Activated effector memory CD4-positive, alpha-beta T cell treated with anti-CD3 and anti-CD28 coated beads, Interleukin-2, amount 50 U/mL, for 16 hours (primary cell): ENCODE measurements around the gene EZR.

Source experiments
- DNase-seq: peaks from one replicate; pipeline ENCODE4 v3.0.0-alpha.2; 2020

EZR gene

DNA sequence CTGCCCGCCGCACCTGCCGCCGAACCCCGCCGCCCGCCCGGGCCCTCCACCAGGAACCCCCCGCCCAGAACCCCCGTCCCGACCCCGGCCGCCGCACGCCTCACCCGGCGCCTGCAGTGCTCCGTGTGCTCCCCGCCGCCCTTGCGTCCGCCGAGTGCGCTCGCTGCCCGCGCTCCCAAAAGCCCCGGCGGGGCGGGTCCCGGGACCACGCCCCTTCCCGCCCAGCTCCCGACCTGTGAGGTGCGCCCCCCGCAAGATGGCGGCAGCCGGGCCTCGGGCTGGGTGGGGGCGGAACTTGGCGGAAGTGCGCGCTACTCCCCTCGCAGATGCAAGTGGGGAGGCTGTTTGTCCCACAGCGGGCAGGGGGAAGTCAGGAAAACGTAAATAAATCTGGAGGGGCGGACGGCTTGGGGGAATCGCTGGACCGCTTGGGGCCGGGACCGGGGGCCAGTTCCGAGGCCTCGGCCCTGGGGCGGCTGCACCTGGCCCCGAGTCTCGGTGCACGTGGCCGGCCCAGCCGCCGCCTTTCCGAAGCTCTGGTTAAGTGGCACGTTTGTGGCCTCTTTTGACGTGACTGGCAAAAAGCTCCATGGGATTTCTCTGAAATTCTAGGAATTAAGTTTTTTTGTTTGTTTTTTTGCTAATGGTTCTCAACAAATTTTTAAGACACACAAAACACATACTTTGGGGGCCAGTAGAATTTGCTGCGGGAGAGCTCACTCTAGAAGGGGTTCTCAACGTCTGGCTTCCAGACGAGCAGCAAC is at the start of gene EZR:
Gene EZR, minus strand, starts transcription at position 156 of the 764 bp plus-strand sequence. CDS start 1,275 bp downstream, outside the sequence.
- DNase-seq, result peak; percentile 94

DNA sequence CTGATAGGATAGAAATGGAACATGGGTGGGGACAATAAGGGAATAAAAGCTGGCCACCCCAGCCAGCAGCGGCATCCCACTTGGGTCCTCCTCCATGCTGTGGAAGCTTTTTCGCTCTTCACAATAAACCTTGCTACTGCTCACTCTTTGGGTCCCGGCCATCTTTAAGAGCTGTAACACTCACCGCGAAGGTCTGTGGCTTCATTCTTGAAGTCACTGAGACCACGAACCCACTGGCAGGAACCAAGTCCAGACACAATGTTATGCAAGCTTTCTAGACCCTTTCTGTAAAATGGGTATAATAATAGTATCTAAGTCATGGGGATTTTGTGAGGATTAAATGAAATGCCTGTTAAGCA is 48.9 kb upstream of the EZR start:
- DNase-seq, result no peak

DNA sequence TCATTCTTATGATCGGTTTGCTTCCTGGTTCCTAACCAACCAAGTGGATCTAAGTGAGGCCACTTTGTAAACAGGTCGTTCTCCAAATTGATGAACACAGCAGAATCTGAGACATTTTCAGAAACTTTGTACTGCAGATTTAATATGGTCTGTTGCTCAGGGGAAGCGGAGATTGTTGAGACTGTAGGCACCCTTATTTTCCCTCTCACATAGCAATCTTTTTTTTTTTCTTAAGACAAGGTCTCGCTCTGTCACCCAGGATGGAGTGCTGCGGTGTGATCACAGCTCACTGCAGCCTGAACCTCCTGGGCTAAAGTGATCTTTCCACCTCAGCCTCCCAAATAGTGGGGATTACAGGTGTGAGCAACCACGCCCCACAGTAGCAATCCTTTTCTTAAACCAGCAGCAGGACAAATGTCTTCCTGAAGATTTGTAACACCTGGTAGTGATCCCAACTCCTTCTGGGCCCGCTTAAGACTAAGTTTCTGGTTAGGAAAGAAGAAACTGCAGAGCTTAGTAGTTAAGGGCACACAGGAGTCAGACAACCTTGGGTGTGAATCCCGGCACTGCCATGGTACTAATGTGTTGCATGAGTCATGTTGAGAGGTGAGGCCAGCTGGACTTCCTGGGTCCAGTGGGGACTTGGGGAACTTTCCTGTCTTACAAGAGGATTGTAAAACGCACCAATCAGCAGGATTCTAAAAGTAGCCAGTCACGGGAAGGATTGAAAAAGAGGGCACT is 48.4 kb upstream of the EZR start:
- DNase-seq, result no peak

DNA sequence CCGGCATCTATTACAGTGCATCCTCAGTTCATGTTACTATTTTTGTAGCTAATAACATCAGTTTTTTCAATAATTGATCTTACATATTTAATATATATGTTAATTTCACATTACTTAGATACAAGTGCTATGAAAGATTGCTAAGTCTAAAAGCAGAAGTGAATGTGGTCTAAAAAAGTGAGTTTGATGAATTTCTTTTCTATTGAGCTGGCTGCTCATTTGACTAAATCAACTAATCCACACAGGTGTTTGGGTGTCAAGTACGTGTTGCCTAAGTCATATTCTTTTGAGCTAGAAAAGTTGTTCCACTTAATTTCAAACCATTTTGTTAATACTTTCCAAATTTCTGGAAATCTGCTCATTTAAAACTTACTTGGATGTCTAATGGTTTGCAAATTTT is 46.6 kb upstream of the EZR start:
- no peak for DNase-seq

DNA sequence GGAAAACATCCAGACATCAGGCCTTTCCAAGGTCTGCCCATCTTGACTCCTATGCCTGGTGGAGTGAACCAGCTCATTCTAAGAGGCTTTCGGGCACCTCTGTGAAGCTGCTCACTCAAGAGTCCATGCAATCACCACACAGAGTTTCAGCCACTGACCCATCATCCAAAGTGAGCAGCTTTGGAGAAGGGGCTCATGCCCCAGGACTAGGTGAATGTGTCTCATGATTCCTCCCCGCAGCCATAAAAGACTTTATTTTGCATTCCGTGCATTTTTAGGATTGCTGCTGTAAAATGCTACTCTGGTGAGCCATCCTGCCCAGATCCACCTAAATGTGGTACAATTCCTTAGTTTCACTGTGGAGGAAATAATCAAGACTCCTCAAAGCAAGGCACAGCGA is 44.5 kb upstream of the EZR start:
- DNase-seq, result no peak

DNA sequence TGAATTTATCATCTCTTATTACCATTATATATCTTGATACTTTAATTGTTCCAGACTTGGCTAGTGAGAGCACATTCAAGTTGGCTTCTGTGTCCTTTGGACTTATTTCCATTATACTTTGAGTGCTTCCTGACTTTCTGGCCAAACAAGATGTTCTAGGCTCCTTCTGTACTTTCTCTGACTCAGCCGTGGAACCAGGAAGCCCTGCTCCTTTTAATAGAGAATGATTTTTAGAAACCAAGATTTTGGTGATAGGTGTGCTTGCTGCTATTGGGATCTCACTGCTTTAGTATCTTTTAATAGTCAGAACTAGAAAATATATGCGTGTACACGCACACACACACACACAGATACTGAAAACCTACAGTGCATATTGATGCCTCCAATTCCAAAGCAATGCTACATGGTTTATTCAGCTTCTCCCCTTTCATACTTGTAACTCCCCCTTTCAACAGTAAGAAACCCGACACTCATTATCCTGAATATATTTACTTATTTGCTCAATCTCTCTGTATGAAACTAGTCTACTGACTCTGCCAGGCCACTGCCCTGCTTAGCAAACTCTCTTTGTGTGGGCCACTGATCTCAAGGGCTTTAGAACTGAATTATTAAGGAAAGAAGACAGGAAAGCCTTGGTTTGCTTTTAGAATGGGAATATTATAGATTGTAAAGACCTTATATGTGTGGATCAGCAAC is 42.7 kb upstream of the EZR start:
- DNase-seq, result no peak

DNA sequence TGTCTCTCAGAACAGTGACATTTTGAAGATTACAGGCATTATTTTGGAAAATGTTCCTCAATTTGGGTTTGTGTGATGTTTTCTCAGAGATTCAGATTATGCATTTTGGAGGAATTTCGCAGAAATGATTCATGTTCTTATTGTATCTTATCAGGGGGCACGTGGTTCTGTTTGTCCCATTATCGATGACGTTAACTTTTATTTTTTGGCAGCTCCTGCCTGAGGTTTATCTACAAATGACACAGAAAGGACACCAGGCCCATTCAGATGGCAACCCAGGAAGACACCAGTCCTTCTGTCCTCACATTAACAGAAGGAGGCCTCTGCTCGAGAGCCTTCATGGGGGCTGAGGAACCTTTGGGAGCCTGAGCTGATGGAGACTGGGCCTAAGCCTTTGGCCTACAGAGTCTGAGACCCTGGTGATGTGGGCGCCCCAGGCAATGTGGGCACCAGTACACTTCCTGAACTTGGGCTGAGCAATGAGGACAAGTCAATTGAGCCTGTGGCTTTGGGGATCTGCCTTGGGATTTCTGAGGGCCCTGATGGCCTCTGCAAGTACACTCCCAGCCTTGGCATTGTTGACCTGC is 41.2 kb upstream of the EZR start:
- no peak for DNase-seq

DNA sequence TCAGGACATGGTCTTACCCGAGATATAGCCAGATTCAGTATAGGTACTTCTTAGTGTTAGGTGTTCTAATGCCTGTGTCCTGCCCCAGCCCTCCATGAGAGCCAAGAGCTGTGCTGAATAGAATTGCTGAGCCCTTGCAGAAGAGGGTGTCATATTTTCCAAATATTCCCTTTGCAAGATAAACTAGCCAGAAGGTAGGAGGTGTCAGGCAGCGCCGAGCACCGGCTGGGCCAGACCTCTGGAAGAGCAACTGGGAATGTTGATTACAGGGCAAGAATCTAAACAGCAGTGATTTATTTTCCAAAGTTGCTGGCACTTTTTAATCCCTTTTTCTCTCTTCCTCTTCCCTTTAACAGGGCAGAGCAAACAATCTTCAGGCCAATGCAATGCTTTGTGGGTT is 37.1 kb upstream of the EZR start:
- DNase-seq, result no peak

DNA sequence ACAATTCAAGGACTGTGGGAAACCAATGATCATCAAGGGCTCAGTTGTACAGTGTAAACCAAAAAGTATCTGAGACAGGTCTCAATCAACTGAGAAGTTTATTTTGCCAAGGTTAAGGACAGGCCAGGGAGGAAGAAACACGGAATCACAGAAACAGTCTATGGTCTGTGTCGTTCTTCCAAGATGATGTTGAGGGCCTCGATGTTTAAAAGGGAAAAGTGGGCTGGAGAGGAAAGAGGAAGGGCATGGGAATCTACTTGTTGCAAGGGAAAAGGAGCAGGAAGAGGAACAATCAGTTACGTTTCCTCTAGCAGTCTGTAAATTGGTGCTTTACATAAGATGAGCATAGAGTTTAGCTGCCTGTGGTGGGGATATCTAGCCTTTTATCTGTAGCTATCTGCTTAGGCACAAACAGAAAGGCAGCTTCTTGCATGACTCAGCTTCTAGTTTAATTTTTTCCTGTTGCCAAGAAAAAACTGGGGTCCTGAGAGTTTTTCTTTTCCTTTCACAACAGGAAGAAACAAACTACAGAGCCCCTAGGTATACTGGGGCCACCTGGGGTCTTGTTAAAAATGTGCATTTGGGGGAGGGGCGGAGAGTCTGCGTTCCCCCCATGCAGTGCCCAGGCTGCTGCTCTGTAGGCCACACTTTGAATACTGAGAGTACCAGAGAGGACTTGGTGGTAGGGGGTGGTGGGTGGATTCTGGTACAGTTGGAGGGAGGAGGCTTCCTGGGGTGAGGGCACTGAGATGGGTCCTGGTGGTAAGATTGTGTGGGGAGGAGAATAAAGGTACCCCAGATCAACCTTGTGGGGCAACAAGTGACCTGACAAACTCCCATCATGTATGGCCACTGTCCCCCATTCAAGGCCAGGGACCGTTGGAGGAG is 35.3 kb upstream of the EZR start:
- DNase-seq, result peak; percentile 71

DNA sequence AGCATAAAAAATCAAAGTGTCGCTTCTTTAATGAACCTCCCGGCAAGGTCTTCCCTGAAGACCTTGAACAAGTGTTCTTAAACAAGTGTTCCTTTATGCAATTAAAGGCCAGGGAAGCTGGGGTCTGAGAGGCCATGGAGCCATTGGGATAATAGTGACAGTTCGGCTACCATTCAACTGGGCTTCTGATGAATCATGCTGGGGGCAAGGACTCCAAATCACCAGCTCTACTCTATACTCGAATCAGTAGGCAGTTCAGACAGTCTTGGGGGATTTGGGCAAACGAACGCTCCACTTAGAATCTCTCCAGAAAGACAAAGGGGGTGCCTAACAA is 34.7 kb upstream of the EZR start:
- DNase-seq, result no peak

DNA sequence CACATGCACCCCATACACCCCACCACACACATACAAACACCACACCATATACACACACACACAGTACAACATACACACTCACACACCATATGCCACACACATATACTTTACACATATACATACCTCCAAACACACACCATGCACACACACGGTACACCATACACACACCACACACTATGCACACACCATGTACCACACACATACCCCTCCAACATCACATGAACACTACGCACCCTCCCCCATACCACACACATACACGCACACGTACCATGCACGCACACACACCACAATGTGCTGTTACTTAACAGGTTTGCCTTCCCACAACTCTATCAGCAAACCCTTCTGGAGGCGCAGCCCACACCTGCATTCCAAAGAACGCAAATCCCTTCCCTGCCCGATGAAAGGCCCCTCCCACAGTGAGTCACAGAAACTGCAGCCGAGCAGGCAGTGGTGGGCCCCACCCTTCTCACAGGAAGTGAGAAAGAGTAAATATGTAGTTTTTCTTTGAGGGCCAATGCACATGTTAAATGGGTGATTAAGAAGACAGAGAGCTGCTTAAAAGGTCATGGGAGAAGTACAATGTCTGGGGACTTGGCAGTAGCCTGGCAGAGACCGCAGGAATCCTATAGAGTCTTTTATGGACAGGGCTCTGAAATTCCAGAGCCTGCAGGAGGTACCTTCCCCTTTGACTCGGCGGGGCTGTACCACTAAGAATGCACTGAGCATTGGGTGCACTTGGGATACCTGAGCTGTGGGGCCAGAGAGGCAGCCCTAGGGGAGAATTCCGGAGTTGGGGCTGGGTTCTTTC is 34.1 kb upstream of the EZR start:
- peak; percentile 94 for DNase-seq

DNA sequence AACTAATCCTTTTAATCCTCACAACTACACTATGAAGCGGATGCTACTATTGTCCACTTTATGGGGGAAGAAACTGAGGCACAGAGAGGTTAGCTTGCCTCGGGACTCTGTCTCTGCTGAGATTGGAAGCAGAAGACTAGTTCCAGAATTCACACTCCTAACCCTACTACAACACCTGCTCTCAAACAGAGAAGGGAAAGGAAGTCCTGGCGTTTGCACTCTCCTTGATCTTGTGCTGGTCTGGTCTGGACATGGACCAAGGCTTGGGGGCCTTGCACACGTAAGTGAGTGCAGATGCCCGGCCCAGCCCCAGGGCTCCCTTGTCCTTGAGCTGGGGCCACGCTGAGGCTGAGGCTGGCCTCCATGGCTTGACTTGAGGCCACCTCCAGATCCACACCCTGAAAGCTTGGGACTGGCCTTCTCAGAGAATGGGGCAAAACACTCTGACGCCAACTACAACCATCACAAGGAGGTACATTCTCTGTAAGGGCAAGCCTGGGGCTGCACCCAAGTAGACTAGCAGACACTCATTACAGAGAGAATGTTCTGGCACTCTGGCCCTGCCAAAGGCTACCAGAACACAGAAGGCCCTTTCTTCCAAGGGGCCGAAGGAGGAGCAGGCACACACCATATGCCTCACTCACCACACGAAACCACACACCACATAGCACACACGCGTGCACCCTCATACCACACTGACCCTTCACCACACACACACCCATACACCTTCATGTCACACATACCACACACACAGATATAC is 33.3 kb upstream of the EZR start:
- DNase-seq, result no peak

DNA sequence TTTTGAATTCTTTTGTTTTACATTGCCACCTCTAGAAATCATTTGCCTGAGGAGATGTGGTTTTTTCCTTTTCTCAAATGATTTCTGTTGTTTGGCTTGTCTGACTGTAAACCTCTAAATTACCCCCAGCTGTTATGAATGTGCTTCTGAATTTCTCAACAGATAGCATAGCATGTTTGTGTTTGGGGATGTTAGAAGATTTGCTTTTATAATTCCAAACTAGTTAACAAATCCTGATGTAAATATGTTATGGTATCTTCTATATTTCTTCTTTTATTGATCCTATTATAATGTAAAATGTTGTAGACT is 31.6 kb upstream of the EZR start:
- no peak for DNase-seq

DNA sequence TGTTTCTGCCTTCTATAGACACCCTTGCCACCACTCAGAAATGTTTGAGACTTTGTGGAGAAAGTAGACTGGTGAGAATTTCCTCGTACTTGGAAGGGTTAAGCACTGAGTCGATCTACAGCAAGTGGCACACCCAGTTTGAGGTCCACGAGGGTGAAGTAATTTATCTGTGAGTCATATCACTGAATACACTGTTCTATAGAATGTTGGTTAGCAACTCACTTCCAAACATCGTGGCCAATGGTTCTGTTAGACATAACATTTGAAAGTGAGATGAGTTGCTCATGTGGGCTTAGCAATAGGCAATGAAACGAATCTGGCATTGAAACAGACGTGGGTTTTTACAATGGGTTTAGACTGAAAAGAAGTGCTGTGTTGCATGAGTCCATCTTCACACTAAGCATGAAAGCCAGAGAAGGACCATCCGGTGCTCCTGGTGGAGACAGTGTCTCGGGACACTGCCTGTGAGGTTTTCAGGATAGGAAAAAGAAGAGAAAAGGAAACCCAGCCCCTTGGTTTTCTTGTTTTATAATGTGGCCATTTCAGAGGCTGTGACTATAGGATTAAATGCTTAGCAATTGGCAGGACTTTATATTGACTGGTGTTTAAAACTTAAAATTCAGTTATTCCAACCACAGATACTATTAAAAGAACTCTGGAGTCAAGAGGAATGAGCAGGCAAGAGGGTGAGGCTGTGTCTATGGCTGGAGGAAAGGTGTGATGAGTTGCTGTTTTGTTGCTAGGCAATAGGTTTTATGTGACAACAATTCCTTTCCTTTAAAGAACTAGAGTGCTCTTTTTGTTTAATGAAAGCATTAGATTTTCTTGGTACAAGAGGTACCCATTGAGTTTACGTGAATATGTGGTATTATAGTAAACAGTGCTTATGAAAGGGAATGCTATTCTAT is 31.0 kb upstream of the EZR start:
- peak; percentile 81 for DNase-seq

DNA sequence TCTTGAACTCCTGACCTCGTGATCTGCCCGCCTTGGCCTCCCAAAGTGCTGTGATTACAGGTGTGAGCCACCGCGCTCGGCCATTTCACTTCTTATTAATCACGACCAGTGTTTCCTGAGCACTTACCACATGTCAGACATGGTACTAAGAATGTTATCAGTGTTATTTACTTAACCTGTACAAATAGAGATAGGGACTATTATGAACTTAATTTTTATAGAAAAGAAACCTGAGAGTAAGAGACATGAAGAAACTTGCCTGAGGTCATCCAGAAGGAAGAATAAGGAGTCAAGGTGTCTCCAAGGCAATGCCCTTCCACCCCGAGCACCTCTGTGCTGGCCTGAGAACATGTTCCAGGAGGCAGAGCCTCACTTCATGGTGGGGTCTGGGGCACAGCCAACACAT is 29.3 kb upstream of the EZR start:
- no peak for DNase-seq

DNA sequence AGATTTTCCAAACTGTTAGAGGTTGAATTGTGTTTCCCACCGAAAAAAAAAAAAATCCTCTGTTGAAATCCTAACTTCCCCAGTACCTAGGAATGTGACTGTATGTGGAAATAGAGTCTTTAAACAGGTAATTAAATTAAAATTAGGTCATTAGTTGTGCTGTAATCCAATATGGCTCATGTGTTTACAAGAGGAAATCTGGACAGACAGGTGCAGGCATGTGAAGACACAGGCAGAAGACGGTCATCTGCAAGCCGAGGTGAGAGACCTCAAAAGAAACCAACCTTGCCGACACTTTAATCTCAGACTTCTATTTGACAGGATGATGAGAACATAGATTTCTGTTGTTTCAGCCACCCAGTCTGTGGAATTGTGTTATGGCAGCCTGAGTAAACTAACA is 28.6 kb upstream of the EZR start:
- no peak for DNase-seq

DNA sequence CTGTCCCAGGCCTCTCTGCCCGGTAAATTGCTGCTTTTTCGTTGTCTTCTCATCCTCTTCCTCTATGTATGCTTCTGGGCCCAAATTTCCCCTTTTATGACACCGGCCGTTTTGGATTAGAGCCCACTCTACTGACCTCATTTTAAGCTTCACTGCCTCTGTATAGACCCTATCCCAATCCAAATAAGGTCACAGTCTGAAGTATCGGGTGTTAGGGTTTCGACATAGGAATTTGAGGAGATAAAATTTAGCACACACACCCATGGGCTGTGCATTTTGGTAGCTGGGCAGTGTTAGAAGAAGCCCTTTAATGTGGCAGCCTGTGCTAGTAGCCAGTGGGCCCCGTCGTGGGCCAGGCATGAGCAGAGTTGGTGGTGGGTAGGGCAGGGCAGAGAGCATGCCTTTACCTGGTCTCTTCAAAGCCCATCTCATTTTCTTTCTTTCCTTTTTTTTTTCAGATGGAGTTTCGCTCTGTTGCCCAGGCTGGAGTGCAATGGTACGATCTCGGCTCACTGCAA is 27.9 kb upstream of the EZR start:
- no peak for DNase-seq

DNA sequence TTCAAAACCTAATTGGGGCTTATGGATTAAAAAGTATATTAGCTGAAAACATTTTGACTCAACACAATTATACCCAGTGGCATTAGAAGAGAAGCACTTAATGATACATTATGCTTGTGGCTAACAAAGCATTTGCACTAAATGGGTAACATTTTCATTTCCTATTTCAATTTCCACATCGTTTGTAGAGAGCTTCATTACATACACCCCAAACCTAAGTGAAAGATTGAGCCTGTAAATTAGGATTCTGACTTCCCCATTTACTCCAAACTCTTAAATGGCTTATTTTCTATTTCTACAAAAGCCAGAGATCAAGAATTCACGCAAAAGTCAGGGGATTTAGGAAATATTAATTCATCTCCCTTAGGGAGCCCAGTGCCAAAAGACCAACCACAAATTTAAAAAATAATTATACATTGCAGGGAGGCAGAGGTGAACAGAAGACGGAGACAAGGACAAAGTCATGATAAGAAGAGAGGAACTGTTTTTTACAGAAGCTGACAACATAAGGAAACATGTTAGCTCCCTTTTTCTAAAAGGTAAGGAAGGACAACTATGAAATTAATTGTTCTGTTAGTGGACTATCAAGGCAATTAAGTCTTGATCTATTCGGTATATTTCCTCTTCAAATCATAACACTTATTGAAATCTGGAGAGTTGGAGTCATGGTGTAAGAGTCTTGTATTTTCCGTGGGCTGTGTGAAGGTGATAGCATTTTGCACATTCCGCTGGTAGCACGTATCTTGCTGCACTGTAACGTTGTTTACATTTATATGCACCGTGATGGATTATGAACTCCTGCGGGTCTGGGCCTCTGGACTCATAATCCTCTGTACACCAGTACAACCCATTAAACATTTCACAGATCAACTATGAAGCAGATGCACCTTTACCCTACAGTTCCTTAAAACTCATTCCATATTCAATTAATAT is 24.8 kb upstream of the EZR start:
- DNase-seq, result no peak

DNA sequence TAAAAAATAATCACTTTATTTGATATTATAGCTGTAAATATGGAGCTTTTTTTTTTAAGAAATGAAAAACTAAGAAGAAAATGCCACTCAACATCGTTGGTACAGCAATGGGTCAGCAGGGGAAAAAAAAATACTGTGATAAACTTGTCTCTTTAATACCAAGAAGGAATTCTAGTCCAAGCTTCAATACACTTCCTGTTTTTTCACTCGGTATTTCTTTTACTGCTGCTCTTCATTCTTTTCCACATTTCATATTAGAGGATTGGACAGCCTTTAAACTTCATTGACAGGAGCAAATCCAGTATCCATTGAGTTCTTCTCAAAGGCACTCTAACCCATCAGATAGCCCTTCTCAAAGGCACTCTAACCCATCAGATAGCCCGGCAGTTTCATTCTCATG is 22.2 kb upstream of the EZR start:
- DNase-seq, result no peak
